Measurements from ENCODE around the gene SNX9.
"Not testable (repeated sequence)": the region's sequence is repeated elsewhere in the genome, so short reads cannot be mapped to it uniquely, and the experiment has no call there.

The SNX9 gene

DNA sequence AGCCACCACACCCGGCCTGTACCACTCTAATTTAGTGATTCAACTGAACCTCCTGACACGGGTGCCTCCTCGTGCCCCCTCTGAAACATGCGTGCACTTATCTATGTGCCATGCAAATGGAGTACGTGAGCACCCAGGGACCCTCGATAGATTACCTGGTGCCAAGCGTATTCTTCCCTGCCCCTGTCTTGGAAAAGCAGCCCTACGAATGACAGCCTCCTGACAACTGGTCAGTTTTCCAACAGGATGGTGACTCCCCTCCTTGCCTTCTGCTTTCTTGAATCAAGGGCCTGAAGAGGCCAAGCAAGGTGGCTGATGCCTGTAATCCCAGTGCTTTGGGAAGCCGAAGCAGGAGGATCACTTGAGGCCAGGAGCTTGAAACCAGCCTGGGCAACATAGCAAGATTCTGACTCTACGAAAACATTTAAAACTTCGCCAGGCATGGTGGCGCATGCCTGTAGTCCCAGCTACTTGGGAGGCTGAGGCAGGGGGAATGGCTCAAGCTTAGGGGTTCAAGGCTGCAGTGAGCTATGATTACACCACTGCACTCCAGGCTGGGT, 133.2 kb downstream of the SNX9 start:
- no peak for DNase-seq

DNA sequence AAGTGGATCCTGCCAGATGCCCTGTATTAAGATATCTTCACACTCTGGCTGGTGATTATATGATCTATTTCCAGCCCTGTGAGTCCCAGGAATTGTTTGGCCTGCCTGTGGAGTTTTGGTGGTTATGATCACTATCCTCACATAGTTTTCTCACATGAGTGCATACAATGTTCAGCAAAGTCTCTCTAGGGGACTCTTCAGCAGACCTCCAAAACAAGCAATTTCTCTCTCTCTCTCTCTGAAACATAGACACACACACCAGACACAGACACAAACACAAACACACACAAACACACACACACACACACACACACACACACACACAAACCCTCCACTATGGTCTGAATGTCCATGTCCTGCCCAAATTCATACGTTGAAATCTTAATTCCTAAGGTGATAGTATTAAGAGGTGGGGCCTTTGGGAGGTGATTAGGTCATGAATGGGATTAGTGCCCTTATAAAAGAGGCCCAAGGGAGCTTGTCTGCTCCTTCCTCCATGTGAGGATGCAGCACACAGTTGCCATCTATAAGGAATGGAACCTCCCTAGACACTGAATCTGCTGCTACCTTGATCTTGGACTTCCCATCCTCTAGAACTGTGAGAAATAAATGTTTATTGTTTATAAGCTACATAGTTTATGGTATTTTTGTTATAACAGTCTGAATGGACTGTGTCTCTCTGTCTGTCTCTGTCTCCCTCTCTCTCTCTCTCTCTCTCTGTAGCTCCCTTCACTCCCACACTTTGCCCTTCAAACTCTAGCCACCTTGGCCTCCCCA, 136.6 kb downstream of the SNX9 start:
- no peak for DNase-seq

DNA sequence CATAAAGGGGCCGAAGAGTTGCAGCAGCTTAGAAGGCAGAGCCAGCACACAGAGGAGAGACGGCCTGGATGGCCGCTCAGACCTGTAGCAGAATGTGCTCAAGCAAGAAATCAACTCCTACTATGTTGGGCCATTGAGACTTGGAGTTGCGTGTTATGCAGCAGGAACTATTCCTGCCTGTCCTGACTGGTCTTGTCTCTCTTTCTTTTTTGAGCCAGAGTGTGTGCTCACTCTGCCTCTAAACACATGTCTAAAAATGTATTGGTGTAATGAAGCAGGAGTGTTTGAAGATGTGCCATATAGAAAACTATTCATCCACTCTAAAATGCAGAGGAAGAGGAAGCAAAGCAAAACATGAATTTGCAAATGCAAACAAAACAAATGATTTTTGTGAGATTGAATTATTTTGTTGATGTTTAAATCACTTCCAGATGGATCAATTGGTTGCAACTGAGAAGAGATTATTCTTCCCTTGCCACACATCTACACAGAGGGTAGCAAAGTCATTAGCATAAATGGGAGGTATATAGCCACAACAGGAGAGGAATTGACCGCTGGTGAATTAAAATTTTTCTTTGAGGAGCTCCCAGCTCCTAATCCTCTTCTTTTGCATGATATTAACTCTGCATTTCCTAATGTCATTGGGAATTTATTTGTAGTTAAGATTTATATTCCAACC, 138.2 kb downstream of the SNX9 start:
- no peak for DNase-seq

DNA sequence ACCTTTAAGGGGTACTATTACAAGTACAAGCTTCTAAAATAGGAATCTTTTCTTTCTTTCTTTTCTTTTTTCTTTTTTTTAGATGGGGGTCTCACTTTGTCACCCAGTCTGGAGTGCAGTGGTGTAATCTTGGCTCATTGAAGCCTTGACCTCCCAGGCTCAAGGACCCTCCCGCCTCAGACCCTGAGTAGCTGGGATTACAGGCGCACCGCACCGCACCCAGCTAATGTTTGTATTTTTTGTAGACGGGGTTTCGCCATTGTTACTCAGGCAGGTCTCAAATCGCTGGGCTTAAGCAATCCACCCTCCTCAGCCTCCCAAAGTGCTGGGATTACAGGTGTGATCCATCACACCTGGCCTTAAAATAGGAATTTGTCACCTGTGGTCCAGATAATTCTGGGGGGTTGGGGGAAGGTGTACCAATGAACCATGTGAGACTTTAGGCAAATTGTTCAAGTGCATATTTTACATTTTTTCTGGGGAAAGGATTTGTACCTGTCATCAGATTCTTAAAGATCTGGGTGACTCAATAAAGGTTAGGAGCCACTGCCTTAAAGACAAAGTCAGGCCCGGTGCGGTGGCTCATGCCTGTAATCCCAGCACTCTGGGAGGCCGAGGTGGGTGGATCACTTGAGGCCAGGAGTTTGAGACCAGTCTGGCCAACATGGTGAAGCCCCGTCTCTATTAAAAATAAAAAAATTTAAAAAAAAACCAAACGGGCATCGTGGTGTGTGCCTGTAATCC, 139.0 kb downstream of the SNX9 start:
- DNase-seq = no peak

DNA sequence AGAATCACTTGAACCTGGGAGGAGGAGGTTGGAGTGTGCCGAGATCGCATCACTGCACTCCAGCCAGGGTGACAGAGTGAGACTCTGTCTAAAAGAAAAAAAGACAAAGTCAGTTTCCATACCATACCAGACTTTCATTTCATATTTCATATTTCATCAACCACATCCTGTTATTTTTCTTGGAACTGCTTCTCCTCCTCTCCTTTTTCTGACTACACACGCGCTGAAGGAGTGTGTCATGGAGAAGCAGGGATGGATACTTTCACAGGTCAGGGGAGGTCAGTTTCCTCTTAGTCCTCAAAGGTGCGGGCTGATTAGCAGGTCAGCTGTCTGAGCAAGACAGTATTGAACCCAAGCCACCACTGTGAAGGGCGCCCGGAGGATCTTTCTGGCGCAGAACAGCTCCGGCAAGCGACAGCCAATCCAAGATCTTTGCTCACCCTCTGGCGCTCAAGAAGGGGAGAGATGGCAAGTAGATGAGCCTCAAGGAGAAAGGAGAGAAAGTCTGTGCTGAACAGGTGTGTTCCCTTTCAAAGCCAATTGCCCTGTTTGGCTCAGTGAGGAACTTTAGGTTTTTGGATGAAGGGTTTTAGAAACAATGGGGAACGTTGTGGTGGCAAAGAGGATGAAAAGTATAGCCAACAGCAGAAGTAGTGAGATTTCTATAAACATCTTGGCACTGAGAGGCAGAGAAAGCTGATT, 139.7 kb downstream of the SNX9 start:
- DNase-seq = no peak

DNA sequence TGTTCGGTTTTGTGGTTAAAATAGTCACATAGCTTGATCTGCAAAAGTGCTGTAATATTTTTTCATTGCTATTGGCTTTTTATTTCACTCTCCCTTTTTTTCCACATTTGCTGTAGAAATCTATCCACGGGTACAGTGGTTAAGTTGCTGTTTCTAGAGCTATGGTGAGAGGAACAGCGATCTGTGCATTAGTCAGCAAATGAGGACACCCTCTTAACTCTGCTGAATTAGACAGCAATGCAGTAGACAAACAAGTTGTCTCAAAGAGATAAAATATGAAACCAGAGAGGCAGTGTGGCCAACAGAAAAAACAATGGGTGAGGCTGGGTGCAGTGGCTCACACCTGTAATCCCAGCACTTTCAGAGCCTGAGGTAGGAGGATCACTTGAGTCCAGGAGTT, 141.1 kb downstream of the SNX9 start:
- no peak for DNase-seq

DNA sequence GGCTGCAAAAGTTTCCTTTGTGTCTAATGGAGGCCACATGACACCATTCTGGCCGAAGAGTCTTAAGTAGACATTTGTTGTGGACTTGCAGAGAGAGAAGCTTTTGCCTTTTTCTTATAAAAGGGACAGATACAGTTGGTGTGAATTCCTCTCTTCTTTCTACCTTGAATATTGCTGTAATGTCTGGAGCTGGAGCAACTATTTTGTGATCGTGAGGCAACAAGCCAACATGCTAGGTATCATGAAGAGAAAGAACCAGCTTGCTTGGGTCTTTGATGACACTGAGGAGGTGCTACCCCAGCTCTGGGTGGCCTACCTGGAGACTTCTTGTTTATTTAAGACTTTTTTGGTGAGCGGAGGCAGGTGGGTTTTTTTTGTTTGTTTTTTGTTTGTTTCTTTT, 142.3 kb downstream of the SNX9 start:
- DNase-seq = no peak

DNA sequence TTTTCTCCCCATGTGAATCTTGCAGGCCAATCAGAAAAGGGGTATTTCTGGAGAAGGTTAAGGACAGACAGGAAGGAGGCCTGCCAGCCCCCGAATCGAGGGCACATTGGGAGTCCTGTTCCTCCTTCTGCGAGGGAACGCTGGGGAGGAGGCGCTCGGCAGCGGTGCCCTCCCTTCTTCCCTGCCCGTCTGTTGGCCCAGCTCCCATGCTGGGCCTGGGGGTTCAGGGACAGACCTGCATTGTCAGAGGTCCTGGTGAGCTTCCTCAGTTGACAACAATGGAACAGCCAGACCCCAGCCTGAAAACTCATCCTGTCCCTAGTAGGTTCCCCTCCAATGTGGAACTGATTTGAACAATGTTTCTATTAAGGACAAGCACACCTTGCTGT, 143.5 kb downstream of the SNX9 start:
- no peak for DNase-seq

DNA sequence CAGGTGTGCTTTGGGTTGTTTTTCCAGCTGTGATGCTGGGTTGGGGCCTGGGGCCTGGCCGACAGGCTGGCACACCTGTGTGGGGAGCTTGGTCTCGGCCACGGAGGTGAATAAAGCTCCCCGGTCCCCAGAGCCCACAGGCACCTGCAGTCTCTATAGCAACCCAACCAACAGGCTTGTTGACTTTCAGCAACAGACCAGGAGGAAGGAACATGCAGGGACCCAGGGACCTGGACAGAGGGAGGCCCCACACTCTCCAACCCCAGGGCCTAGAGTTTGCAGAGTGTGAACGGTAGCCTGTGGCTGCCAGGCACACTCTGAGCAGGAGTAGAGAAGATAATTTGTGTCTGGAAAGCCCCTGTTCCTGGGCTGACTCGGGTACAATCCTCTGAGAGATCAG, 144.0 kb downstream of the SNX9 start:
- no peak for DNase-seq

DNA sequence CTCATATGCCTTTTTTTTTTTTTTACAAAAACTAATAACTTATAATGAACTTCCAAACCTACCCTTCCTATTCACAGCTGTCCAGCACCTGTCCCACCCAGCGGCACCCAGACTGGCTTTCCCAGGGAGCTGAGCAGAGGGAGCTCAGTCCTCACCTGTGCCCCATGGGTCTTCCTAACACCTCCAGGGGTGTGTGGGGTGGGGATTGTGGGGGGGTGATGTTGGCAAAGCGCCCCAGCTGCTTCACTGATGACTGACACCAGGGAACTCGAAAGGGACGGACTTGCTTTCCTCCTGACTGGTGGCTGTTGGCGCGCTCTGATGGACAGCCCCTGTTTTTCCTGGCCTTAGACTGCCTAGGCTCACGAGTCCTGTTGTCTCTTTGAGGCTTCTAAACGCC, 144.4 kb downstream of the SNX9 start:
- DNase-seq = no peak

DNA sequence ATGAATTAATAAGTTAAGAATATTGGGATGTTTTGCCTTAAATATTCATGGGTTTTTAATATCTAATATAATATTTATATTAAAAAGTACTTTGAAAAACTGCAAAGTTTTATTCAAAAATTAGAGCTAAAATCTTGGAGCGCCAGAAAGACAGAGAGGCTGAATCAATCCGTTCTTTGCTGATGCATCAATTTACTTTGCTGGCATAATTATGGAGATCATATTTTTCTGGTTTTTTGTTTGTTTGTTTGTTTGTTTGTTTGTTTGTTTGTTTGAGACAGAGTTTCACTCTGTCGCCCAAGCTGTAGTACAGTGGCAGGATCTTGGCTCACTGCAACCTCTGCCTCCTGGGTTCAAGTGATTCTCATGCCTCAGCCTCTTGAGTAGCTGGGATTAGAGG, 149.1 kb downstream of the SNX9 start:
- DNase-seq = not testable (repeated sequence)

DNA sequence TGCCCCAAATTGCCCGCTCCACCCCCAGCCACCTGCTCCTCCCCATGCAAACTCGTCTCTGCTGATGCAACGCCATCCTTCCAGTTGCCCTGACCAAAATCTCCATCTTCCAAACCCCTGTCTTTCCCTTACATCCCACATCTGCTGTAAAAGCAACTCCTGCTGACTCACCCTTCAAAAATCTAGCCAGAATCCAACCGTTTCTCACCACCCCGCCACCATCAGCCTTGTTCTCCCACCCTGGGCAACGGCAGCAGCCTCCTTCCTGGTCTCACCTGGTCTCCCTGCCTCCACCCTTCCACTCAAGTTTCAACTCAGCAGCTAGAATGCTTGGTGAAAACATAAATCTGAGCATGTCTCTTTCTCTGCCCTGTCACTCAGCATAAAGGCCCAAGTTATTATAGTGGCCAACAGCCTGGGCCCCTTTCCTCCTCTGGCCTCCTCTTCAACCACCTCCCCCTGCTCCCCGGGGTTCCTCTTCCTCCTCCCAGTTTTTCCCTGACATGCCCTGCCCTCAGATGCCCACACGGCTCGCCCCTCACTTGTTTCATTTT, 151.4 kb downstream of the SNX9 start:
- no peak for DNase-seq

DNA sequence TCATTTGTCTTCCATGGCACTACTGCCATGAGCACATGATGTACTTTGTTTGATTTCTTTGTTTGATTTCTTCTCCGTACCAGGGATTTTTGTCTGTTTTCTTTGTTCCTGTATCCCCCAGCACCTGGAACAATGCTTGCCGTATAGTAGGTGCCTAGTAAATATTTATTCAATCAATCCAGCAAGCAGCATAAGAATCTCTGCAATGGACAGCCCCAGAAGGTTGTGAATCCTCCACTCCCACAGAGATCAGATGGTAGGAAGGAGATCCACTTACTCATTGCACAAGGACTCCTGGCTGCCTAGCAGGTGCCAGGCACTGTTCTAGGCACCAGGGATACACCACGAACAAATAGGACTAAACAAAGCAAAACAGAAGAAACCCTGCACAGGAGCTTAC, 151.9 kb downstream of the SNX9 start:
- DNase-seq = no peak

DNA sequence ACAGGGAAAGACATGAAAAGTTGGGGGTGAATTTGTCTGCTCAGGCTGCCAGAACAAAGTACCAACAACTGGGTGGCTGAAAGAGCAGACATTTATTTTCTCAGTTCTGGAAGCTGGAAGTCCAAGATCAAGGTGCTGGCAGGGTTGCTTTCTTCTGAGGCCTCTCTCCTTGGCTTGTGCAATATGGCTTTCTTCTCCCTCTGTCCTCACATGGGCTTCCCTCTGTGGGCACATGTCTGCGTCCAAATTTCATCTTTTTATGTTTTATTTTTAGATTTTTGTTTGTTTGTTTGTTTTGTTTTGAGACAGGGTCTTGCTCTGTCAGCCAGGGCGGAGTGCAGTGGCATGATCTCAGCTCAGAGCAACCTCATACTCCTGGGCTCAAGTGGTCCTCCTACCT, 152.4 kb downstream of the SNX9 start:
- no peak for DNase-seq

DNA sequence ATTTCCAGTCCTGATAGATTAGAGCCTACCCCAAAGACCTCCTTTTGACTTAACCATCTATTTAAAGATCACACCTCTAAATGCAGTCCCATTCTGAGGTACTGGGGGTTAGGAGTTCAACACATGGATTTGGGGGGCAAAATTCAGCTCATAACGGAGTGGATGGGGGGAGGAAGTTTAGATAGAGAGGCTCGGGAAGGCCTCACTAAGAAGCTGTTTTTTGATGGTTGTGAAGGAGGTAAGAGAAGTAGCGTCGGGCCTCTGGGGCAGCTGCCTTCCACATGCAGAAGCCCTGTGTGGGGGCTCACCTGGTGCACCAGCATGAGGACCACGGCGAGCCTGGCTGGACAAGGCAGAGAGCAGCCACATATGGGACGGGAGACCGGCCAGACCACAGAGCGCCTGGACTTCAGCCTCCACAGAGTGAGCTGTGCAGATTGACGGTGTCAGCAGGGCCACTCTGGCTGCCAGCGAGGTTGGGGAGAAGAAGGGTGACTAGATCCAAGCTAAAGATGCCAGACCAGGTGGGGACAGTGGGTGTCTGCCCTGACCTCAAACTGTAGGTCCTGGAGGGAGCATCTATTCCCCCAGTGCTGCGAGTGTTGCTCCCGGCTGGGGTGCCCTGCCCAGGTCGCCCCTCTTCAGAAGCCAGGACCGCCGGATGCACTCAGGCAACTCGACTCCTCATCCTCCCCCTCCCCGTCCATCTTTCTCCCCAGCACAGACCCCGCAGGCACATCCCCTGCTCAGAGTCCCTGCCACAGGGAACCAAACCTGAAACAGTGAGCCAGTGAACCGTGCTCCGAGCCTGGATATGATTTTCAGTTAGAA, 153.5 kb downstream of the SNX9 start:
- no peak for DNase-seq

DNA sequence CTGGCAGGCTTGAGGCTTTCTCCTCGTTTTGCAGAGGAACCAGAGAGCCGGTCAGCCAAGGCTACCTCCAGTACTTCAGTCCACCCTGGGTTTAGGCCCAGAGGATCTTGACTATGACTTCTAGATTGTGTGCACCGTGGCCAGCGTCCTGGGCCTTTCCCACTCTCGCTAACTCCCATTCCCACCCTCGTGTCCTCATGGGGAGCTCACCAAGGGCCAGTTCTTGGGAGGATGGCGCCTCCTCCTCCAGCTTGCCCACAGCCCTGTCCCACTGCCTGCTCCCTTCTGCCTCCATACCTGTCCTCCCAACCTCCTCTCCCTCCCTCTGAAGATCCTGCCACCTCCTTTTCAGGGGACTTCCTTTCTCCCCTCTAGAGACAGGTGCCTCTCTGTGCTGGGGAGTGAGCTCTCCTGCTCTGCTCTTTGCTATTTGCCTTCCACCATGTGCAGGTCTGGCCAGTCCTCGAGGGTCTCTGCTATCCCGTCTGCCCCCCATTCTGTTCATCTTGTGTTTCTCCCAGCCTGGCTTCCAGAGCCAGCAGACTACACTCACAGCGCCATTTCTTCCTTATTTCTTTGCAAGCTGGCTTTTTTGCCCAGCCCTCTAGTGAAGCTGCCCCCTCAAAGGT, 154.2 kb downstream of the SNX9 start:
- DNase-seq = no peak

DNA sequence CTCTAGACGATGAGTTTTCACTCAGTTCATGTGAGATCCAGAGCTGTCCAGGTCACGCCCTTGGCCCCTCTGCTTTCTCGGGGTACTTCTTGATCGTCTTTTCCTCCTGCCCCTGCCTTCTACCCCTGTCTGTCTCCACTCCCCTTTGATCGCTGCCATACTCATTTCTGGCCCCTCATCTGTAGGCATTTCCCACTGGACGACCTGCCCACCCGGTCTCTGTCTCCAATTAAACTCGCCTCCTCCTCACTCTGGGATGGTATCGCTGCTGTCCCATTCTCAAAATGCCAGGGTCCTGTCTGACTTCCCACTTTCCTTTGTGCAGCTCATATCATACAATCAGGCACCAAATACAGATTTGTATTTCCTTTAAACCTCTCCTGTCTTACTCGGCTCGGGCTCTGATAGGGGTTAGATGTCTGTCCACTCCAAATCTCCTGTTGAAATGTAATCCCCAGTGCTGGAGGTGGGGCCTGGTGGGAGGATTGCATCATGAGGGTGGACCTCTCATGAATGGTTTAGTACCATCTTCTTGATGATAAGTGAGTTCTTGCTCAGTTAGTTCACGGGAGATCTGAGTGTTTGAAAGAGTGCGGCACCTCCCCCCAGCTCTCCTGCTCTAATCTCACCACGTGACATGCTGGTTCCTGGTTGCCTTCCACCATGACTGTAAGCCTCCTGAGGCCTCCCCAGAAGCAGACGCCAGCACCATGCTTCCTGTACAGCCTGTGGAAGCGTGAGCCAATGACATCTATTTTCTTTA, 155.2 kb downstream of the SNX9 start:
- DNase-seq = no peak

DNA sequence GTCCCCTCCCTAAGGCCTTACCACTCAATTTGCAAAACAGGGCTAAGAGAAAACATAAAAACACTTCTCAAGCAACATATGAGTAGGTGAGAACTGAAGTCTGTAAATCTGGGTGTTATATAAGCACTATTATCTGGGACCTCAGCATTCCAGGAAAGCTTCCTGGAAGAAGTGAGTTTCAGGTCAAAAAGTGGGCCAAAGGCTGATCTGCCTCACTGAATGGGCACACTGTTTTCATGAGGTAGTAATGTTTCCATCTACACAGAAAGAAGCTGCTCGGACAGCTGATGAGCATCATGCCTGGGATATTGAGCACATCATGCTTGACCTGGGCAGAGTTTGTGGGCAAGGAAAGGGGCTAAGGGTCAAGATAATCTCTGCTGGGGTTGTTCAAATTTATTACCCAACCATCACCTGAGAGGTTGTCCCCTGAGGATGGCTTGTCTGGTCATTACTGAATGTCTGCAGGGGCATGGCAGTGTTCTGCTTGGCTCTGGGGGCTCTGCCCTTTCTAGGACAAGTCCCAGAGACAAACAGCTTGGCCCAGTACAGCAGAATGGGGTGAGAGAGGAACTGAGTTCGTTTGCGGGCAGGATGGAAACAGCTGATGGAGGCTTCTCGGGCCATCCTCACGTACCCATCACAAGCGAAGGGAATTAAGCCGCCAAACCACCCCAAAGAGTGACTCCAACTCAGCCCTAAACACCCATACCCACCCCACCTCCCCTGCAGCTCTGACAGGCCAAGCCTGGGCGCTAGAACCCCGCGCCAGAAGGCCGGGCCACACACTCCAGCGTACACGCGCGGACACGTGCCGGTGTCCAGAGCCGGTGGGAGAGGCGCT, 157.5 kb downstream of the SNX9 start:
- no peak for DNase-seq

DNA sequence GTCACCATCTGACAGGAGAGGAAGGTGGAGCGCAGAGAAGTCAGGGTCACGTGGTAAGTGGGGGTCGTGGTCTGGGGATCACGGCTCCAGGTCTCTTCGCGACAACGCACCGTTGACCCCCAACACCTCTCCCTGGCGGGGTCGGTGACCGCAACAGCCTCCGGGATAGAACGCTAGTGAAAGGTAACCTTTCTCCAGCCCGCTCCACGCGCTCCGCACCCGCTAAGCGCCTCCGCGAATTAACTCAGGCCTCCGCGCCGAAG, 158.0 kb downstream of the SNX9 start:
- no peak for DNase-seq

Measured in NCI-H2171 (cell line).